ENCODE results near the gene TMPRSS6.
A peak's percentile ranks its signal among the peaks of the same experiment; 100 is the strongest.

TMPRSS6 gene

DNA sequence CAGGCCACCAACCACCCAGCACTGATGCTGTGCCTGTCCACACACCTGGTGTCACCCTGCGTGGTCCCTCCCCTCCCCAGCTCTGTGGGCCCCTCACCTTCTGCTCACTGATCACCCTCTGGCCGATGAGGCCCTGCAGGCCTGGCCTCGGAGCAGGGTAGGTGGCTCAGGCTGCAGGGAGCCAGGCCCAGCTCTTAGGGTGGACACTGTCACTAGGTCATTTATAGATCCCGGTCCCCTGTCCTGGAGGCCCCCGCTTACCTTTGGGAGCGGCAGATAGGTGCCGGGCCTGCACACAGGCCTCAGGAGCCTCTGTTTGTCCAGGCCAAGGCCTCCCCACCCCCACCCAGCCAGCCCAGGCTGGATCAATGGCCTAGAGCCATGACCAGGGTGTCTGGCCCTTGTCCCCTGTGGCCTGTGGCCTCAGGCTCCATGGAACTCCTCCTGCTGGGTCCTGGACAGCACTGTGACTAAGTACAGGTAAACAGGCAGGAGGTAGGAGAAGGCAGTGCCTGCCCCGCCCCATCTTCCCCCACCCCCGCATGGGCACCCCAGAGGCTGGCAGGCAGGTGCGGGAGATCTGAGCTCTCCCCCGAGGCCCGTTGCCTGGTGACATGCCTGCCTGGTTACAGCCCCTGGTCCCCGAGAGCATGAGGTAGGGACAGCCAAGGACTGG, at the start of gene TMPRSS6:
TMPRSS6 (minus strand) TSS at position 472 of the 676 bp plus-strand sequence. CDS start 6,296 bp downstream, outside the sequence.
- no peak for DNase-seq (ENCODE audit: low read depth)

DNA sequence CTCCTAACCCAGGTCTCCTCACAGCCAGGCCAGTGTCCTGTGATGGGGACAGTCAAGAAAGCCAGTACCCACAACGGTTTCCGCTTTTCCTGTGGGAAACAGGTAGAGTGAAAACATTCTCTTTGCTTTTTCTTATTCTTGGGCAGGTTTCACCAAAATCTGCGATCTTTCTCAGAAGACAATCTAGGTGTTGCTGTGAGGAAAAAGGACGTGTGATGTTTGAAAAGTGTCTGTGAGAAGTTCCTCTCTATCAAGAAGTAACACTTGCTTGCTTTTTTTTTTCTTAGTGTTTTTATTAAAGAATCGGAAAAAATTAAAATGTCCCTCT, 49.4 kb upstream of the TMPRSS6 start:
- H3K4me3 ChIP-seq (ENCODE audit: low read depth, low read length), result no peak overlapping the region
- no peak for DNase-seq (ENCODE audit: low read depth)
- TF ChIP-seq, protein P1, sequence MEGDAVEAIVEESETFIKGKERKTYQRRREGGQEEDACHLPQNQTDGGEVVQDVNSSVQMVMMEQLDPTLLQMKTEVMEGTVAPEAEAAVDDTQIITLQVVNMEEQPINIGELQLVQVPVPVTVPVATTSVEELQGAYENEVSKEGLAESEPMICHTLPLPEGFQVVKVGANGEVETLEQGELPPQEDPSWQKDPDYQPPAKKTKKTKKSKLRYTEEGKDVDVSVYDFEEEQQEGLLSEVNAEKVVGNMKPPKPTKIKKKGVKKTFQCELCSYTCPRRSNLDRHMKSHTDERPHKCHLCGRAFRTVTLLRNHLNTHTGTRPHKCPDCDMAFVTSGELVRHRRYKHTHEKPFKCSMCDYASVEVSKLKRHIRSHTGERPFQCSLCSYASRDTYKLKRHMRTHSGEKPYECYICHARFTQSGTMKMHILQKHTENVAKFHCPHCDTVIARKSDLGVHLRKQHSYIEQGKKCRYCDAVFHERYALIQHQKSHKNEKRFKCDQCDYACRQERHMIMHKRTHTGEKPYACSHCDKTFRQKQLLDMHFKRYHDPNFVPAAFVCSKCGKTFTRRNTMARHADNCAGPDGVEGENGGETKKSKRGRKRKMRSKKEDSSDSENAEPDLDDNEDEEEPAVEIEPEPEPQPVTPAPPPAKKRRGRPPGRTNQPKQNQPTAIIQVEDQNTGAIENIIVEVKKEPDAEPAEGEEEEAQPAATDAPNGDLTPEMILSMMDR (IDR thresholded peaks at IDR 0.05; ENCODE audit: low read depth, low read length, missing control alignments), result no peak

More for the DNA sequence above, at the start of gene TMPRSS6:
- TF ChIP-seq, protein P1 (IDR thresholded peaks at IDR 0.05; ENCODE audit: low read depth, low read length, missing control alignments), result no peak
- no peak within 1 kb of the TSS for H3K4me3 ChIP-seq (ENCODE audit: low read depth, low read length)

- no peak for DNase-seq (ENCODE audit: low read depth)
- no peak overlapping the region for H3K4me3 ChIP-seq (ENCODE audit: low read depth, low read length)
- TF ChIP-seq, protein P1 (IDR thresholded peaks at IDR 0.05; ENCODE audit: low read depth, low read length, missing control alignments), result no peak
Measured at GRCh38 chr22:37157516-37158285, 48.2 kb upstream of the TMPRSS6 start.

DNA sequence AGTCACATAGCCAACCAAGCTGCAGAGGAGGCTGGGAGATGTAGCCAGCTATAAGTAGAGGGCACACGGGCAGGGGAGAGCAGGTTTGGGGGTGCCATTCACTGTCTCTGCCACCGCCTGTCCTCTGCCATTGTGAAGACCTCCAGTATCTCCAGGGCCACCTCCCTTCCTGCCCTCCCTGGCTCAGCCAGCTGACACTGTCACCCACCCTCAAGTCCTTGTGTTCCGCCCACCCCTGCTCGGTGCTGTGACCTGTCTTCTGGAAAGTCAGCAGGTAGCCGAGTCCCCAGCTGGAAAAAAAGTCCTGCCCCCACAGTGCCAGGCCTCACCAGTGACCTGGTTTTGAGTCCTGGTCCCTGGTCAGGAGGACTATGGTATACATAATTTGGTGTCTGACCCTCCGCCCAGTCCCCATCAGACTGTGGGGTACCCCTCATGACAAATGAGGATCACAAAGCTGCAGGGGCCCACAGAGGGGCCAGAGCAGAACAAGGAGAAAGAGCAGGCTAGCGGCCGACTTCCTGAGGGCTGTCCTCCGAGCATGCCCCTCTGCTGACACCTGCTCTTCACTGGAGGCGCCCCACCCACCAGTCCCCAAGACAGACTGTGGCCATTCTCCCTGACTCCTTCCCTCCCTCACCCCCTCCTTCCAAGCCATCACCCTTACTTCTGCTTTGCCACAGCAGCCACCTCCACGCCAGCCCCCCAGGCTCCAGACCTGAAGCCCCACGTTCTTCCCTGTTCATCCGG, 47.3 kb upstream of the TMPRSS6 start:
- no peak for DNase-seq (ENCODE audit: low read depth)
- TF ChIP-seq, protein P1 (IDR thresholded peaks at IDR 0.05; ENCODE audit: low read depth, low read length, missing control alignments), result no peak
- H3K4me3 ChIP-seq (ENCODE audit: low read depth, low read length), result no peak overlapping the region

DNA sequence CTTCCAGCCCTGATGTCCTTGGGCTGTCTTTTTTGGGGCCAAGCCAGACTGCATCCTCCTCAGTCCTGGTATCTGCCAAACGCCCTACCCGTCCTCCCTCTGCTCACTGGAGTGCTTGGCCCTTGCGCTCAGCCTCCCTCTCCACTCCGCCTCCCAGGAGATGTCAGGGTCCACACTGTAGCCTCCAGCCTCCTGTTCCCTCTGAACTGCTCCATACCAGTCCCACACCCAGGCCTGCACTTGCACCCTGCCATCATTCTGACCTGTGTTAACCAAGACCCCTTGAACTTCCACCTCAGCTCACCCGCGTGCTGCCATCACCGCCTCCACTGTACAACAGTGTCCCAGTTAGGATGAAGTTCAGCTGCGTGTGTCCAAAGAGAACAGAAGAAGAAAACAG, 46.5 kb upstream of the TMPRSS6 start:
- no peak for DNase-seq (ENCODE audit: low read depth)
- TF ChIP-seq, protein P1 (IDR thresholded peaks at IDR 0.05; ENCODE audit: low read depth, low read length, missing control alignments), result no peak
- no peak overlapping the region for H3K4me3 ChIP-seq (ENCODE audit: low read depth, low read length)

DNA sequence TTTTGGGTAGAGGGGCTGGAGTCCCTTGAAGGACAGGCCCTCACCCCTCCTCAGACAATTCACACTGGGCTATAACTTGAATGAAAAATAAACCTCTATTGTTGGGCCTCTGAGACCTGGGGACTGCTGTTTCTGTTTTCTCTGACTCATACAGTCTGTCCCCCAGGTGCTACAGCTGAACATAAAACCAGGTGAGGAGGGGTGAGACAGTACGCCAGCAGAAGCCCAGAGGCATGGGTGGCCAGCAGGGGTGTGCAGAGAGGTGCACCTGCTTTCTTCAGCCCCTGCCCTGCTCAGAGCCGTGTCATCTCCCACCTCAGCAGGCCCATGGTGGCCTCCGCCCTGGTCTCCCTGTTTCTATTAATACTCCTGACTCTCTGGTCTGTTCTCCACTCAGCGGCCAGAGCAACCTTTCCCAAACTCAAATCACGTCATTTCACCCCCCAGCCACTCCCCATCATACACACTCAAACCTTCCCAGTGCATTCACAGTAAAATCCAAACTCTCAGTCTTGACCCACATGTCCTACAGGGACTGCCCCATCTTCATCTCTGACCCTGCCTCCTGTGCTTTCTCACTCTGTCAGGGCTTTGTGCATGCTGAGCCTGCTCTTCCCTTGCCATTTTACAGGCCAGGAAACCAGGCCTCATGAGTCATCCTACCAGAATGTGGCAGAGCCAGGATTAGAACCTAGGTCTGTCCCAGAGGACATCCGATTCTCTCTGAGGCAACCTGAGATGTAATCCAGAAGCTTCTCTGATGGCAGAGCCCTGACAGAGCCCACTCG, 45.6 kb upstream of the TMPRSS6 start:
- no peak overlapping the region for H3K4me3 ChIP-seq (ENCODE audit: low read depth, low read length)
- peak; percentile 42 for DNase-seq (ENCODE audit: low read depth)
- TF ChIP-seq, protein P1 (IDR thresholded peaks at IDR 0.05; ENCODE audit: low read depth, low read length, missing control alignments), result peak; percentile 7
